Memory B cell (primary cell): ENCODE data around the gene TBCK.
"Not testable (repeated sequence)": the region's sequence is repeated elsewhere in the genome, so short reads cannot be mapped to it uniquely, and the experiment has no call there.

Experiments used
- ATAC-seq: fragments of 150-1000 bp; cut with Tn5 transposase; 2 replicates; pipeline ENCODE4 v1.10.0; 2021; ENCODE audit warnings: low read depth, mild to moderate bottlenecking, moderate library complexity
- DNase-seq, 2 donors: peaks; one replicate each; pipeline ENCODE4 v3.0.0; 2022; ENCODE audit warnings: low spot score in 2 of 2
- H3K27ac Mint-ChIP-seq: one replicate; pipeline ENCODE4 v1.8.0; 2022; ENCODE audit warnings: mild to moderate bottlenecking, moderate library complexity, mixed read lengths
- H3K27me3 Mint-ChIP-seq: one replicate; pipeline ENCODE4 v1.8.0; 2022; ENCODE audit warnings: mixed read lengths
- H3K36me3 Mint-ChIP-seq: one replicate; pipeline ENCODE4 v1.8.0; 2022; ENCODE audit warnings: mild to moderate bottlenecking, mixed read lengths
- H3K4me1 Mint-ChIP-seq: one replicate; pipeline ENCODE4 v1.8.0; 2022; ENCODE audit warnings: mixed read lengths
- H3K4me3 Mint-ChIP-seq: one replicate; pipeline ENCODE4 v1.8.0; 2022; ENCODE audit warnings: mild to moderate bottlenecking, moderate library complexity, mixed read lengths
- H3K9me3 Mint-ChIP-seq: one replicate; pipeline ENCODE4 v1.8.0; 2022; ENCODE audit warnings: mixed read lengths

Gene TBCK

DNA sequence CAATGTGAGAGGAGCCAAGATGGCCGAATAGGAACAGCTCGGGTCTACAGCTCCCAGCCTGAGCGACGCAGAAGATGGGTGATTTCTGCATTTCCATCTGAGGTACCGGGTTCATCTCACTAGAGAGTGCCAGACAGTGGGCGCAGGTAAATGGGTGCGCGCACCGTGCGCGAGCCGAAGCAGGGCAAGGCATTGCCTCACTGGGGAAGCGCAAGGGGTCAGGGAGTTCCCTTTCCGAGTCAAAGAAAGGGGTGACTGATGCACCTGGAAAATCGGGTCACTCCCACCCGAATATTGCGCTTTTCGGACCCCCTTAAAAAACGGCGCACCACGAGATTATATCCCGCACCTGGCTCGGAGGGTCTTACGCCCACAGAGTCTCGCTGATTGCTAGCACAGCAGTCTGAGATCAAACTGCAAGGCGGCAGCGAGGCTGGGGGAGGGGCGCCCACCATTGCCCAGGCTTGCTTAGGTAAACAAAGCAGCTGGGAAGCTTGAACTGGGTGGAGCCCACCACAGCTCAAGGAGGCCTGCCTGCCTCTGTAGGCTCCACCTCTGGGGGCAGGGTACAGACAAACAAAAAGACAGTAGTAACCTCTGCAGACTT, 196.0 kb downstream of the TBCK start:
- H3K9me3 Mint-ChIP-seq, H3K4me1 Mint-ChIP-seq, H3K27ac Mint-ChIP-seq: not testable (repeated sequence)

DNA sequence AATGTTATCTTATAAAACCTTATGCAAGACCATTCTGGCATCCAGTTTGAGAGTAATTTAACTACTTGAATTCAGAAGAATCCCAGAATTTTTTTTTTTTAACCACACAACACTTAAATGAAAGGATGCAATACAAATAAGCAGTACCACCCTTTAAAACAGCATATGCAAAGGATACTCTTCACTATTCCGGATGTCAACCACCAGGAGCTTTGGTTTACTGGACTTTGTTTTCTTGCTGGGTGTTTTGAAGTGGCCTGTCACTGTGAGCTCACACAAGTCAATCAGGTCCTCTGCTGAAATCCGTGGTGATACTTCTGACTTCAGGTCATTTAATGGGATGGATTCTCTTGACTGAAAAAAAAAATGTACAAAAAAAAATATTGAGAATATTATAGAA, 200.0 kb downstream of the TBCK start:
- Mint-ChIP-seq H3K36me3 (peaks cover 54% of the 10 kb centered on the region), H3K27me3 (no peaks in the 10 kb centered on the region), H3K4me3 (no peak overlapping the region), H3K9me3 (peaks cover 11% of the 10 kb centered on the region), H3K27ac (no peak overlapping the region), H3K4me1 (no peaks in the 10 kb centered on the region)
- DNase-seq (no peak), ATAC-seq (no peak)

More for the DNA sequence above, 196.0 kb downstream of the TBCK start:
- H3K36me3 Mint-ChIP-seq = peaks cover 24% of the 10 kb centered on the region
- H3K4me3 Mint-ChIP-seq, H3K27me3 Mint-ChIP-seq, ATAC-seq, DNase-seq: not testable (repeated sequence)

GRCh38 chr4:106114270-106114669, 201.7 kb downstream of the TBCK start:
- Mint-ChIP-seq H3K36me3 (peaks cover 64% of the 10 kb centered on the region), H3K4me1 (no peaks in the 10 kb centered on the region), H3K27me3 (no peaks in the 10 kb centered on the region), H3K9me3 (peaks cover 17% of the 10 kb centered on the region), H3K4me3 (no peak overlapping the region), H3K27ac (no peak overlapping the region)
- ATAC-seq (no peak), DNase-seq (no peak)

GRCh38 chr4:106111778-106112469, 204.1 kb downstream of the TBCK start:
- not testable (repeated sequence) for H3K4me3 Mint-ChIP-seq, H3K27me3 Mint-ChIP-seq, H3K4me1 Mint-ChIP-seq, H3K27ac Mint-ChIP-seq, DNase-seq, ATAC-seq
- peaks cover 81% of the 10 kb centered on the region for H3K36me3 Mint-ChIP-seq
- H3K9me3 Mint-ChIP-seq = peaks cover 21% of the 10 kb centered on the region

- peaks cover 2% of the 10 kb centered on the region for H3K4me1 Mint-ChIP-seq
- H3K27me3 Mint-ChIP-seq = no peaks in the 10 kb centered on the region
- H3K27ac Mint-ChIP-seq = no peak overlapping the region
- peaks cover 21% of the 10 kb centered on the region for H3K9me3 Mint-ChIP-seq
- ATAC-seq (no peak), DNase-seq (no peak)
- H3K36me3 Mint-ChIP-seq = peaks cover 82% of the 10 kb centered on the region
- H3K4me3 Mint-ChIP-seq = no peak overlapping the region
Measured at GRCh38 chr4:106109929-106110328, 206.1 kb downstream of the TBCK start.

- Mint-ChIP-seq H3K9me3 (peaks cover 10% of the 10 kb centered on the region), H3K36me3 (peaks cover 62% of the 10 kb centered on the region), H3K27me3 (no peaks in the 10 kb centered on the region), H3K4me1 (peaks cover 2% of the 10 kb centered on the region), H3K27ac (no peak overlapping the region), H3K4me3 (no peak overlapping the region)
- ATAC-seq (no peak), DNase-seq (no peak)
Measured at GRCh38 chr4:106105697-106106096, 210.3 kb downstream of the TBCK start.

GRCh38 chr4:106104276-106104675, 211.7 kb downstream of the TBCK start:
- peaks cover 55% of the 10 kb centered on the region for H3K36me3 Mint-ChIP-seq
- no peaks in the 10 kb centered on the region for H3K27me3 Mint-ChIP-seq
- H3K9me3 Mint-ChIP-seq = peaks cover 4% of the 10 kb centered on the region

GRCh38 chr4:106096454-106096853, 219.6 kb downstream of the TBCK start:
- H3K27me3 Mint-ChIP-seq = no peaks in the 10 kb centered on the region
- DNase-seq (no peak), ATAC-seq (no peak)
- H3K9me3 Mint-ChIP-seq = peaks cover 2% of the 10 kb centered on the region
- H3K27ac Mint-ChIP-seq = no peak overlapping the region
- H3K4me3 Mint-ChIP-seq = no peak overlapping the region
- H3K36me3 Mint-ChIP-seq = peaks cover 44% of the 10 kb centered on the region
- H3K4me1 Mint-ChIP-seq = no peaks in the 10 kb centered on the region

More at GRCh38 chr4:106104276-106104675, 211.7 kb downstream of the TBCK start:
- Mint-ChIP-seq H3K4me3 (no peak overlapping the region), H3K27ac (no peak overlapping the region), H3K4me1 (peaks cover 2% of the 10 kb centered on the region)
- DNase-seq (no peak), ATAC-seq (no peak)

DNA sequence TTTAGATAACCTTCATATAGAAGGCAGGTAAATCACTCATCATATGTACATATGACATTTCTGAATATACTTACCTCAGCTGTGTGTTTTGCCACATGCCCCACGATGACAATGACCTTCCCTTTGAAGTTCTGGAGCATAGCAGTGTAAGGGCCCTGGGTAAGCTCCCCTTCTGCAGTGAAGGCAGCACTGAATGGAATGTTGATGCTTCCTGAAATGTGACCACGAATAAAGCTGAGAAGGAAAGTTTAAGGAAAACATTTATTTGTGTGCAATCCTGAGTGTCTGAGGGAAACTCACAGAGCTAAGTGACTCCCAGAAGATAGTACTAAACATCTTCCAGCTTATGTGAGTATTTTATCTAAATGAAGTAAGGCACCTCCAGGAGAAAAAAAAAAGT, 220.6 kb downstream of the TBCK start:
- H3K27me3 Mint-ChIP-seq = no peaks in the 10 kb centered on the region
- H3K4me1 Mint-ChIP-seq = no peaks in the 10 kb centered on the region
- peaks cover 9% of the 10 kb centered on the region for H3K9me3 Mint-ChIP-seq
- ATAC-seq (no peak), DNase-seq (no peak)
- H3K36me3 Mint-ChIP-seq = peaks cover 51% of the 10 kb centered on the region
- peak overlapping the region; percentile 28 for H3K27ac Mint-ChIP-seq
- H3K4me3 Mint-ChIP-seq = no peak overlapping the region

- H3K27me3 Mint-ChIP-seq = no peaks in the 10 kb centered on the region
- H3K4me3 Mint-ChIP-seq = no peak overlapping the region
- no peak for DNase-seq
- peaks cover 13% of the 10 kb centered on the region for H3K9me3 Mint-ChIP-seq
- peaks cover 71% of the 10 kb centered on the region for H3K36me3 Mint-ChIP-seq
- no peaks in the 10 kb centered on the region for H3K4me1 Mint-ChIP-seq
- ATAC-seq = no peak
- H3K27ac Mint-ChIP-seq = no peak overlapping the region
Measured at GRCh38 chr4:106092361-106093040, 223.5 kb downstream of the TBCK start.

DNA sequence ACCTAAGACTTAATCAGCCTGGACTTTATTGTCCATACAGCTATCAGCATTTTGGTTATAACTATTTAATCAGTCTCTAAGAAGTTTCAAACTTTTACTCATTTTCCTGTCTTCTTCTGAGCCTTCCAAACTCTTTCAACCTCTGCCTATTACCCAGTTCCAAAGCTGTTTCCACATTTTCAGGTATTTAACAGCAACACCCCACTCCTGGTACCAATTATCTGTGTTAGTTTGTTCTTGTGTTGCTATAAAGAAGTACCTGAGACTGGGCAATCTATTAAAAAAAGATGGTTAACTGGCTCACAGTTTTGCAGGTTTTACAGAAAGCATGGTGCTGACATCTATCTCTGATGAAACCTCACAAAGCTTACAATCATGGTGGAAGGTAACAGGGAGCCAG, 225.2 kb downstream of the TBCK start:
- ATAC-seq (no peak), DNase-seq (no peak)
- Mint-ChIP-seq H3K27me3 (no peaks in the 10 kb centered on the region), H3K36me3 (peaks cover 77% of the 10 kb centered on the region), H3K4me1 (peaks cover under 1% of the 10 kb centered on the region), H3K9me3 (peaks cover 17% of the 10 kb centered on the region), H3K27ac (no peak overlapping the region), H3K4me3 (no peak overlapping the region)

- Mint-ChIP-seq H3K36me3 (peaks cover 82% of the 10 kb centered on the region), H3K27me3 (no peaks in the 10 kb centered on the region), H3K27ac (no peak overlapping the region), H3K4me3 (no peak overlapping the region), H3K9me3 (peaks cover 29% of the 10 kb centered on the region), H3K4me1 (peaks cover 10% of the 10 kb centered on the region)
- no peak for DNase-seq
- ATAC-seq = no peak
Measured at GRCh38 chr4:106083065-106083464, 232.9 kb downstream of the TBCK start.

DNA sequence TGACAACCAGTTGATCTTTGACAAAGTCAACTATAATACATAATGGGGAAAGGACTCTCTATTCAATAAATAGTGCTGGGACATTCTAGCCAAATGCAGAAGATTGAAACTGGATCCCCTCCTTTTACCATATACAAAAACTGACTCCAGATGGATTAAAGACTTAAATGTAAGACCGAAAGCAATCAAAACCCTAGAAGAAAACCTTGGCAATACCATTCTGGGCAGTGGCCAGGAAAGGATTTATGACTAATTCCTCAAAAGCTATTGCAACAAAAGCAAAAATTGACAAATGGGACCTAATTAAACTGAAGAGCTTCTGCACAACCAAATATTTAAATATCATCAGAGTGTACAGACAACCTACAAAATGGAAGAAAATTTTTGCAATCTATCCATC, 235.6 kb downstream of the TBCK start:
- H3K4me1 Mint-ChIP-seq = peaks cover 8% of the 10 kb centered on the region

DNA sequence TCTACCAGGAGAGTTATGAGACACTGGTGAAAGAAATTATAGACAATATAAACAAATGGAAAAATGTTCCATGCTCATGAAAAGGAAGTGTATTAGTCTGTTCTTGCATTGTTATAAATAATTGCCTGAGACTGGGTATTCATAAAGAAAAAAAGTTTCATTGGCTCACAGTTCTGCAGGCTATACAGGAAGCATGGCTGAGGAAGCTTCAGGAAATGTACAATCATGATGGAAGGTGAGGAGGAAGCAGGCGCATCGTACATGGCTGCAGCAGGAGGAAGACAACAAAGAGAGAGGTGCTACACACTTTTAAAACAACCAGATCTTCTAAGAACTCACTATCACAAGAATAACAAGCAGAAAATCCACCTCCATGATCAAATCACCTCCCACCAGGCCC, 236.4 kb downstream of the TBCK start:
- Mint-ChIP-seq H3K4me1 (peaks cover 8% of the 10 kb centered on the region), H3K27me3 (no peaks in the 10 kb centered on the region), H3K36me3 (peaks cover 82% of the 10 kb centered on the region), H3K4me3 (no peak overlapping the region), H3K27ac (no peak overlapping the region), H3K9me3 (peaks cover 32% of the 10 kb centered on the region)
- no peak for ATAC-seq
- DNase-seq = no peak

More for the DNA sequence above, 235.6 kb downstream of the TBCK start:
- DNase-seq = no peak
- Mint-ChIP-seq H3K9me3 (peaks cover 32% of the 10 kb centered on the region), H3K27ac (no peak overlapping the region), H3K27me3 (no peaks in the 10 kb centered on the region), H3K4me3 (no peak overlapping the region), H3K36me3 (peaks cover 81% of the 10 kb centered on the region)
- no peak for ATAC-seq
